RWPE2 (cell line): ENCODE results near the gene CLDN22.

ENCODE experiments used
- ATAC-seq: fragments of 200-7000 bp; cut with Tn5 transposase; 3 replicates; pipeline ENCODE4 v1.9.1; 2021; ENCODE audit warnings: low read depth
- DNase-seq: peaks from one replicate; pipeline ENCODE4 v3.0.0-alpha.2; 2020; ENCODE audit warnings: low spot score
- H3K27ac ChIP-seq: fragments of 450-650 bp; 2 replicates; pipeline ENCODE4 v1.5.1; 2017; ENCODE audit warnings: mild to moderate bottlenecking; ENCODE audit not compliant: poor library complexity, severe bottlenecking
- H3K27me3 ChIP-seq: fragments of 250-450 bp; sonication (Bioruptor Pico); 2 replicates; pipeline ENCODE4 v1.5.1; 2021; ENCODE audit warnings: mild to moderate bottlenecking, moderate library complexity; ENCODE audit not compliant: insufficient read depth, poor library complexity, severe bottlenecking
- H3K36me3 ChIP-seq: fragments of 250-450 bp; sonication (Bioruptor Pico); 2 replicates; pipeline ENCODE4 v1.5.1; 2020; ENCODE audit warnings: low read depth, mild to moderate bottlenecking, moderate library complexity
- H3K4me1 ChIP-seq: fragments of 250-450 bp; sonication (Bioruptor Pico); 2 replicates; pipeline ENCODE4 v1.5.1; 2021; ENCODE audit warnings: mild to moderate bottlenecking, moderate library complexity; ENCODE audit not compliant: insufficient read depth, poor library complexity, severe bottlenecking
- H3K4me3 ChIP-seq: fragments of 250-450 bp; sonication (Bioruptor Pico); 2 replicates; pipeline ENCODE4 v1.5.1; 2021; ENCODE audit warnings: mild to moderate bottlenecking, moderate library complexity; ENCODE audit not compliant: severe bottlenecking
- H3K9me3 ChIP-seq: fragments of 250-450 bp; sonication (Bioruptor Pico); 2 replicates; pipeline ENCODE4 v1.5.1; 2021; ENCODE audit warnings: mild to moderate bottlenecking, moderate library complexity; ENCODE audit not compliant: severe bottlenecking
- TF ChIP-seq, protein P1 (sequence below): fragments of 450-650 bp; IDR thresholded peaks from one replicate; pipeline ENCODE4 v1.5.1; 2017; ENCODE audit warnings: mild to moderate bottlenecking, moderate library complexity; ENCODE audit not compliant: poor library complexity, severe bottlenecking

Gene CLDN22

DNA sequence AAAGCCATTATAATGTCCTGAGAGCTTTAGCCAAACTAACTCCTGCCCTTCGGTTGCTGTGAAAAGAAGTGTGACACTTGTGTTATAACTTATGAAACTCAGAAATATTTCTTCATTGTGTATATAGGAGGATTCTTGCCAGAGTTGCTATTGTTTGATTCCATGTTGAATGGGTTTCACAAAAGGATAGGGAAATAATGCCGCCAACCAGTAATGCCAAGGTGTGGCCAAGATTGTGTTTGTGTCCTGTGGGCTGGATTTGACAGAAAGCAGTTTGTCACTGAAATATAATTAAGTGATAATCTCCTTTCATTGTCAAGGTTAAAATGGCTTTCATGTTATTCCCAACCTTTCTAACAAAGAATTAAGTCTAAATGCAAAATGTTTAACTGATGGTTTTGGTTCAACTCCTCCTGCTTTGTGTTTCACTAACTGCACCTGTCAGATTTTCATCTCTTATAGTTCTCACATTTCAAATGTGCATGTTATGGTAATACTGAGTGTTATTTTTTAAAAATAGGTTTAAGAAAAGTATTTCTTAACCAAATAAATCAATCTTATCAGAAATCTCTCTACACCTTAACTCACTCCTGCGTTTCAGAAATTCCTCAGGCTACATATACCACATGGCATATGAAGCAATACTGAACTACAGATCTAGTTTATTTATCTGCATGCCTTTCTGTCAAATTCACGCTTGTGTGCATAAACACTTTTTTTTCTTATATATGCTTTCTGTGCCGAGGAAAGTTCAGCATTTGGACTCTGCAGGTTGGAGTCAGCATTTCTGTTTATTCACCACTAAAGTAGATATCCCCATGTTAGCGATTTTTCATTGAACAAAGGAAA is at the start of gene CLDN22:
TSS of gene CLDN22 (minus strand) at position 66 of the 849 bp plus-strand sequence. CDS start at position 8, 58 bp downstream.
- DNase-seq (no peak), ATAC-seq (no peak)
- TF ChIP-seq, protein P1, sequence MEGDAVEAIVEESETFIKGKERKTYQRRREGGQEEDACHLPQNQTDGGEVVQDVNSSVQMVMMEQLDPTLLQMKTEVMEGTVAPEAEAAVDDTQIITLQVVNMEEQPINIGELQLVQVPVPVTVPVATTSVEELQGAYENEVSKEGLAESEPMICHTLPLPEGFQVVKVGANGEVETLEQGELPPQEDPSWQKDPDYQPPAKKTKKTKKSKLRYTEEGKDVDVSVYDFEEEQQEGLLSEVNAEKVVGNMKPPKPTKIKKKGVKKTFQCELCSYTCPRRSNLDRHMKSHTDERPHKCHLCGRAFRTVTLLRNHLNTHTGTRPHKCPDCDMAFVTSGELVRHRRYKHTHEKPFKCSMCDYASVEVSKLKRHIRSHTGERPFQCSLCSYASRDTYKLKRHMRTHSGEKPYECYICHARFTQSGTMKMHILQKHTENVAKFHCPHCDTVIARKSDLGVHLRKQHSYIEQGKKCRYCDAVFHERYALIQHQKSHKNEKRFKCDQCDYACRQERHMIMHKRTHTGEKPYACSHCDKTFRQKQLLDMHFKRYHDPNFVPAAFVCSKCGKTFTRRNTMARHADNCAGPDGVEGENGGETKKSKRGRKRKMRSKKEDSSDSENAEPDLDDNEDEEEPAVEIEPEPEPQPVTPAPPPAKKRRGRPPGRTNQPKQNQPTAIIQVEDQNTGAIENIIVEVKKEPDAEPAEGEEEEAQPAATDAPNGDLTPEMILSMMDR = no peak
- H3K27me3 ChIP-seq = no peaks in the 10 kb centered on the region
- no peak within 1 kb of the TSS for H3K4me3 ChIP-seq
- H3K36me3 ChIP-seq = no peaks in the 10 kb centered on the region
- no peaks in the 10 kb centered on the region for H3K9me3 ChIP-seq
- no peak within 1 kb of the TSS for H3K27ac ChIP-seq
- no peaks in the 10 kb centered on the region for H3K4me1 ChIP-seq

DNA sequence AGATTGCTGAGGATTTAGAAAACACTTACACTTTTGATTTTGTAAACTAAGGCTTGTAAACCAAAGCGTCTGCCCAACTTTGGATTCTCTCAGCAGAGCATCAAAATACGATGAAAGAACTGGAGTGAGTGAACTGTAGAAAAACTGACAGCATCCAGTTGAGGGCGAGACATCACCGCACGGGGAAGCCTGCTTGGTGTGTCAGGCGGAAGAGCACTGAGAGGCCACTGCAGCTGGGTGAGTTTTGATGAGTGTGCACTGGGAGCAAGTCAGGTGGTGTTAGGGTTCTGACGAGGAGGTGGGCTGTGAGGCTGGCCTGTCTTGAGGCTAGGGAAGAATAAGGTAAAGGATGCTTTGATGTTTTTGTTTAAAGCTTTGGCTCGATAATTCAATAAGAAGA is 49.0 kb upstream of the CLDN22 start:
- ATAC-seq (no peak), DNase-seq (no peak)
- no peaks in the 10 kb centered on the region for H3K36me3 ChIP-seq
- no peaks in the 10 kb centered on the region for H3K4me1 ChIP-seq
- no peak overlapping the region for H3K4me3 ChIP-seq
- no peaks in the 10 kb centered on the region for H3K27me3 ChIP-seq
- no peaks in the 10 kb centered on the region for H3K9me3 ChIP-seq
- TF ChIP-seq, protein P1 = no peak
- H3K27ac ChIP-seq = no peak overlapping the region

DNA sequence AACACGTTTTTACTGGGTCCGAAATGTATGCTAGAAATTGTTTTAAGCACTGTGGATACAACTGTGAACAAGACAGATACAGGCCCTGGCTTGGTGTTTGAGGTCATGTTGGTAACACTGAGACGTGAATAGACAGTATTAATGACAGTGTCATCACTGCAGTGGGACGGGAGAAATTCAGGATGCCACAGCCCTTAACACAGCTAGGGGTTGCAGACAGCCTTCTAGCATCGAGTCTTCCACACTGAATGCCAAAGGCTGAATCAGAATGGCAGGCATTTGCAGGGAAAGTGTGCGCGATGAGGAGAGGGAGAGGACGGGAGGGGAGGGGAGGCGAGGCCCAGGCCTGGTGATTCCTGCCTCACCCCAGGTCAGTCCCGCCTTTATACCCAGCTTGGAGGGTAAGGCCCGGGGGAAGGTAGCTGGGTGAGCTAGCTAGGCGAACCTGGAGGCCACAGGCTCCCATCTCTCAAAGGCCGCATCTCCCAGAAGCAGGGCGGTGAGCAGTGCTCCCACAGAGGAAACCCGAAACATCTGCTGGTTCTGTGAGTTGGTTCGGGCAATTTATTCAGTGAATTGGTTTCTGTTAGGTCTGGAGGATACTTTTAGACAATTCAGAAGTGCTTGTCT is 46.2 kb upstream of the CLDN22 start:
- no peaks in the 10 kb centered on the region for H3K36me3 ChIP-seq
- no peak for DNase-seq
- no peak for ATAC-seq
- no peak overlapping the region for H3K4me3 ChIP-seq
- no peaks in the 10 kb centered on the region for H3K9me3 ChIP-seq
- H3K4me1 ChIP-seq = no peaks in the 10 kb centered on the region
- TF ChIP-seq, protein P1 = no peak
- no peak overlapping the region for H3K27ac ChIP-seq
- H3K27me3 ChIP-seq = no peaks in the 10 kb centered on the region

DNA sequence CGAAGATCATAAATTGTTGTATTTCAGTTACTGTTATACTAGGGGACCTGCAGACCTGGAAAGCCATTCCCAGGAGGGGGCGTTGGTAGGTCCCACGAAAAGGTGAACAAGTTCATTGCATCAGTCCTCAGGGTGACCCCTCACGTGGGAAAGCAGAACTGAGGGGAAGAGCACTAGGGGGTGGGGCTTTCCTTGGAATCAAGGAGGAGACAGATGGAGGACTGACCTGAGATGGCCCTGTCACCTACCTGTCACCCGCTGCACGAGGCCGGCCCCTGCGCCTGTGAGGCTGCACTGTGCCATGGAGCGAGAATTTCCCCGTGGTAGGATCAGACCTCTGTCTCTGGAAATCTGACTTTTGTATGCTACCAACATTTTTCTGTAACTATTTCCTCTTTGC is 43.9 kb upstream of the CLDN22 start:
- ATAC-seq = no peak
- no peaks in the 10 kb centered on the region for H3K9me3 ChIP-seq

More for the DNA sequence above, 43.9 kb upstream of the CLDN22 start:
- Histone ChIP-seq H3K27me3 (no peaks in the 10 kb centered on the region), H3K36me3 (no peaks in the 10 kb centered on the region), H3K27ac (no peak overlapping the region), H3K4me3 (no peak overlapping the region), H3K4me1 (no peaks in the 10 kb centered on the region)
- DNase-seq = no peak
- TF ChIP-seq, protein P1 = no peak
